G401 (cell line): ENCODE measurements around the gene CORO7. TPM values are rescaled to one million over a fixed set of nuclear protein-coding genes. Genes with fewer than 3 reads are reported as not detected.
A peak's percentile ranks its signal among the peaks of the same experiment; 100 is the strongest.

Source experiments
- DNase-seq: peaks from one replicate; pipeline ENCODE4 v3.0.0-alpha.2; 2015; ENCODE audit warnings: low spot score
- in situ Hi-C: cut with HindIII; loops from 2 replicates; pipeline ENCODE4 v1.10.0; 2016; ENCODE audit warnings: low sequenced_read_pairs, mixed read lengths
- total RNA-seq: library from RNA; depleted of rRNA; stranded (reverse); fragments of >200 nt; shearing (Covaris generic); gene quantifications from 2 replicates; pipeline ENCODE4 v1.2.3, GENCODE V29; 2014

Gene CORO7
- total RNA-seq, 1 experiment from 2014 or later: 39.5 TPM

- DNase-seq: no peak
- in situ Hi-C loops: no loop called here
These were observed 54.5 kb downstream of the CORO7 start for GRCh38 chr16:4361944-4362311.

GRCh38 chr16:4361033-4361943 is 55.1 kb downstream of the CORO7 start:
- in situ Hi-C loops: no loop called here
- DNase-seq: no peak

- no peak for DNase-seq
- in situ Hi-C loops: no loop called here
These were observed 55.8 kb downstream of the CORO7 start for GRCh38 chr16:4360538-4361021.

- no peak for DNase-seq
- in situ Hi-C loops: no loop called here
These were observed 56.5 kb downstream of the CORO7 start for GRCh38 chr16:4359914-4360313.

GRCh38 chr16:4358831-4359561 is 57.4 kb downstream of the CORO7 start:
- in situ Hi-C loops: no loop called here
- peak; percentile 43 for DNase-seq

GRCh38 chr16:4358236-4358635 is 58.2 kb downstream of the CORO7 start:
- DNase-seq: no peak
- in situ Hi-C loops: no loop called here

- in situ Hi-C loops: no loop called here
- DNase-seq: no peak
These were observed 59.6 kb downstream of the CORO7 start for GRCh38 chr16:4356820-4357219.

GRCh38 chr16:4354512-4355409 is 61.6 kb downstream of the CORO7 start:
- in situ Hi-C loops: no loop called here
- no peak for DNase-seq

- in situ Hi-C loops: no loop called here
- no peak for DNase-seq
These were observed 62.7 kb downstream of the CORO7 start for GRCh38 chr16:4353675-4354074.

GRCh38 chr16:4352843-4353242 is 63.6 kb downstream of the CORO7 start:
- DNase-seq: no peak
- in situ Hi-C loops: no loop called here

- in situ Hi-C loops: no loop called here
- no peak for DNase-seq
These were observed 64.5 kb downstream of the CORO7 start for GRCh38 chr16:4351880-4352279.

- DNase-seq: peak; percentile 91
- in situ Hi-C loops: no loop called here
These were observed 65.4 kb downstream of the CORO7 start, which contains the start of gene PAM16 for GRCh38 chr16:4350787-4351659. Gene PAM16 (minus strand): TSS chr16:4351321. CDS start chr16:4351234, 87 bp downstream.

- DNase-seq: no peak
- in situ Hi-C loops: no loop called here
These were observed 66.0 kb downstream of the CORO7 start for GRCh38 chr16:4350365-4350786.

- DNase-seq: no peak
- in situ Hi-C loops: no loop called here
These were observed 67.1 kb downstream of the CORO7 start for GRCh38 chr16:4349332-4349731.

- in situ Hi-C loops: no loop called here
- DNase-seq: no peak
These were observed 68.5 kb downstream of the CORO7 start for GRCh38 chr16:4347765-4348509.

GRCh38 chr16:4347010-4347409 is 69.4 kb downstream of the CORO7 start:
- in situ Hi-C loops: no loop called here
- no peak for DNase-seq

GRCh38 chr16:4345836-4346781 is 70.3 kb downstream of the CORO7 start:
- in situ Hi-C loops: no loop called here
- DNase-seq: no peak
